ENCODE data around the gene FAM180B.
"Not testable (repeated sequence)": the region's sequence is repeated elsewhere in the genome, so short reads cannot be mapped to it uniquely, and the experiment has no call there.

DNA sequence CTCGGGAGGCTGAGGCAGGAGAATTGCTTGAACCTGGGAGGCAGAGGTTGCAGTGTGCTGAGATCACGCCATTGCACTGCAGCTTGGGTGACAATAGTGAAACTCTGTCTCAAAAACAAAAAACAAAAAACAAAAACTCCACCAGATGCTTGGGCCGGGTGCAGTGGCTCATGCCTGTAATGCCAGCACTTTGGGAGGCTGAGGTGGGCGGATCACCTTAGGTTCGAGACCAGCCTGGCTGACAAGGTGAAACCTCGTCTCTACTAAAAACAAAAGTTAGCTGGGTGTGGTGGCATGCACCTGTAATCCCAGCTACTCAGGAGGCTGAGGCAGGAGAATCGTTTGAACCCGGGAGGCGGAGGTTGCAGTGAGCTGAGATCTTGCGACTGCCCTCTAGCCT lies 22.1 kb upstream of the FAM180B start:
- TF ChIP-seq TOX (CRISPR knock-in tag; IDR thresholded peaks at IDR 0.05; ENCODE audit: borderline replicate concordance); ISL1 (CRISPR knock-in tag; IDR thresholded peaks at IDR 0.05); OSR1 (CRISPR knock-in tag; IDR thresholded peaks at IDR 0.05); SNAI2 (CRISPR knock-in tag; IDR thresholded peaks at IDR 0.05); CSDC2 (CRISPR knock-in tag; IDR thresholded peaks at IDR 0.05); RARB (CRISPR knock-in tag; IDR thresholded peaks at IDR 0.05); ZNF8 (CRISPR knock-in tag; IDR thresholded peaks at IDR 0.05): not testable (repeated sequence)

Data from SK-N-SH treated with all-trans-retinoic acid at 6 μM for 48 hours (cell line).